Endothelial cell of umbilical vein (primary cell): Measurements from ENCODE around the gene TRIM67.

Experiments
- EZH2 ChIP-seq: IDR thresholded peaks from 2 replicates; pipeline ENCODE4 v1.6.1; 2012; ENCODE audit warnings: borderline replicate concordance, low read depth, mild to moderate bottlenecking, moderate library complexity, low read length, inconsistent platforms; ENCODE audit not compliant: severe bottlenecking
- TF ChIP-seq, protein P1 (sequence below), 2 donors: IDR thresholded peaks; 1 replicate in 1 of 2; 2 replicates in 1 of 2; pipeline ENCODE4 v1.5.1; 2011; ENCODE audit warnings: low read length in 2 of 2, mild to moderate bottlenecking in 2 of 2, moderate library complexity in 2 of 2, control low read depth in 1 of 2, inconsistent platforms in 1 of 2, low read depth in 1 of 2; ENCODE audit not compliant: insufficient read depth in 1 of 2; ENCODE audit errors: extremely low read depth in 1 of 2

DNA sequence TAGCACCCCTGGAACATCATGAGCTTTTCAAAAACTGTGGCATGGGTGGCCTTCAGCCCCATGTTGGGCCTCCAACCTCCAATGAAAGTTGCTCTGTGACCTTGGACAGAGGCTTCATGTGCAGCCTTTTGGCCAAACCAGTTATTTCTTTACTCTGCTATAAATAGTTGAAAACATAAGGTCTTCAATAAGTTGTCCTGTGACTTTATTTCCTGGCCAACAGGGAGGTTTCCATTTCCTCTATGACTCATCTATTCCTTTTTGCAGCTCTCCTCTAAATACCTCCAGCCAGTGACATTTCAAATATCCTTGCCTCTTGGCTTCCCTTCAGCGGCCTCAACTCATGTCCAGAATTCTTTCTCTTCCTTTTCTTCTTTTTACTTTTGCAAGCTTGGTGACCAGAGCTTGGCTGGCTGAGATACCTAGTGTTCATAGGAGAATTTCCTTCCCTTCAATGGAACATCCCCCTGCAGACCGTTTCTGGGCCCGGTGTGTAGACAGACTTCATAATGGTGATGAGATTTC is 22.7 kb upstream of the TRIM67 start:
- TF ChIP-seq, protein P1, sequence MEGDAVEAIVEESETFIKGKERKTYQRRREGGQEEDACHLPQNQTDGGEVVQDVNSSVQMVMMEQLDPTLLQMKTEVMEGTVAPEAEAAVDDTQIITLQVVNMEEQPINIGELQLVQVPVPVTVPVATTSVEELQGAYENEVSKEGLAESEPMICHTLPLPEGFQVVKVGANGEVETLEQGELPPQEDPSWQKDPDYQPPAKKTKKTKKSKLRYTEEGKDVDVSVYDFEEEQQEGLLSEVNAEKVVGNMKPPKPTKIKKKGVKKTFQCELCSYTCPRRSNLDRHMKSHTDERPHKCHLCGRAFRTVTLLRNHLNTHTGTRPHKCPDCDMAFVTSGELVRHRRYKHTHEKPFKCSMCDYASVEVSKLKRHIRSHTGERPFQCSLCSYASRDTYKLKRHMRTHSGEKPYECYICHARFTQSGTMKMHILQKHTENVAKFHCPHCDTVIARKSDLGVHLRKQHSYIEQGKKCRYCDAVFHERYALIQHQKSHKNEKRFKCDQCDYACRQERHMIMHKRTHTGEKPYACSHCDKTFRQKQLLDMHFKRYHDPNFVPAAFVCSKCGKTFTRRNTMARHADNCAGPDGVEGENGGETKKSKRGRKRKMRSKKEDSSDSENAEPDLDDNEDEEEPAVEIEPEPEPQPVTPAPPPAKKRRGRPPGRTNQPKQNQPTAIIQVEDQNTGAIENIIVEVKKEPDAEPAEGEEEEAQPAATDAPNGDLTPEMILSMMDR (IDR thresholded peaks at IDR 0.05; ENCODE audit: extremely low read depth in 1 of 2, insufficient read depth in 1 of 2, low read depth in 1 of 2, low read length in 2 of 2), result no peak
- TF ChIP-seq EZH2, result no peak
